H1 (cell line): Measurements from ENCODE around the gene ZNF277. TPM values are rescaled to one million over a fixed set of nuclear protein-coding genes. Genes with fewer than 3 reads are reported as not detected.

Experiments
- CTCF ChIA-PET: fragments of 300-600 bp; sonication (Branson Sonifier 250); formaldehyde crosslinking; loops from one replicate; lab custom pipeline; 2021; ENCODE audit not compliant: partially characterized antibody; lab: Charles Lee
- POLR2A ChIA-PET: fragments of 300-600 bp; sonication (Branson Sonifier 250); formaldehyde crosslinking; loops from one replicate; lab custom pipeline; 2021; ENCODE audit warnings: inconsistent platforms; ENCODE audit not compliant: partially characterized antibody; lab: Charles Lee
- DNase-seq, 2 experiments: peaks; one replicate each; pipeline versions ENCODE4 v3.0.0 to v3.0.0-alpha.2; 2010 to 2022; ENCODE audit warnings: low spot score in 2 of 2, low read depth in 1 of 2, mixed read lengths in 1 of 2
- FAIRE-seq: peaks from 2 replicates; lab custom pipeline; 2011; peaks lifted over from hg19 to GRCh38; lab: Jason Lieb, UNC
- H2AFZ ChIP-seq: 2 replicates; pipeline ENCODE4 v1.8.1; 2012; ENCODE audit warnings: low read length, inconsistent platforms
- H2AK5ac ChIP-seq: 2 replicates; pipeline ENCODE4 v1.6.1; 2013; ENCODE audit warnings: low read depth, low read length
- H2BK120ac ChIP-seq: replicated peaks from 2 replicates; pipeline ENCODE3; 2013; ENCODE audit warnings: low read depth, low read length, inconsistent platforms
- H2BK12ac ChIP-seq: 2 replicates; pipeline ENCODE4 v1.6.1; 2013; ENCODE audit warnings: low read depth, low read length
- H2BK15ac ChIP-seq: 2 replicates; pipeline ENCODE4 v1.6.1; 2013; ENCODE audit warnings: low read length
- H2BK20ac ChIP-seq: 2 replicates; pipeline ENCODE4 v1.6.1; 2013; ENCODE audit warnings: low read length
- H2BK5ac ChIP-seq: 2 replicates; pipeline ENCODE4 v1.6.1; 2013; ENCODE audit warnings: low read depth, low read length
- H3K14ac ChIP-seq: 2 replicates; pipeline ENCODE4 v1.6.1; 2013; ENCODE audit warnings: inconsistent platforms; ENCODE audit not compliant: insufficient read length
- H3K18ac ChIP-seq: 2 replicates; pipeline ENCODE4 v1.6.1; 2013; ENCODE audit warnings: low read length; ENCODE audit errors: extremely low read depth
- H3K23ac ChIP-seq: 2 replicates; pipeline ENCODE4 v1.6.1; 2013; ENCODE audit warnings: inconsistent platforms; ENCODE audit not compliant: insufficient read length
- H3K23me2 ChIP-seq: 2 replicates; pipeline ENCODE4 v1.6.1; 2013; ENCODE audit warnings: low read depth, low read length
- H3K27ac ChIP-seq: 2 replicates; pipeline ENCODE4 v1.6.1; 2011; ENCODE audit warnings: low read depth, low read length, inconsistent platforms
- H3K27me3 ChIP-seq, 4 experiments: replicated peaks in 1 of 4; 1 replicate in 1 of 4; 2 replicates in 3 of 4; pipeline versions ENCODE4 v1.6.1 to v1.8.1; 2011 to 2013; ENCODE audit warnings: low read length in 3 of 4, mild to moderate bottlenecking in 3 of 4, inconsistent platforms in 2 of 4, mixed read lengths in 2 of 4, moderate library complexity in 1 of 4; ENCODE audit not compliant: control insufficient read depth in 3 of 4, insufficient read depth in 3 of 4; ENCODE audit errors: extremely low read depth in 1 of 4
- H3K36me3 ChIP-seq, 4 experiments: 2 replicates each; pipeline versions ENCODE4 v1.6.1 to v1.8.1; 2011 to 2013; ENCODE audit warnings: mild to moderate bottlenecking in 4 of 4, low read length in 3 of 4, moderate library complexity in 2 of 4, control low read depth in 1 of 4, inconsistent platforms in 1 of 4; ENCODE audit not compliant: insufficient read depth in 4 of 4, control insufficient read depth in 2 of 4
- H3K4ac ChIP-seq: replicated peaks from 2 replicates; pipeline ENCODE3; 2013; ENCODE audit warnings: low read length, low read depth, mixed read lengths, inconsistent platforms; ENCODE audit not compliant: insufficient read length
- H3K4me1 ChIP-seq, 4 experiments: replicated peaks in 1 of 4; 1 replicate in 1 of 4; 2 replicates in 3 of 4; pipeline versions ENCODE4 v1.6.1 to v1.8.1; 2011 to 2013; ENCODE audit warnings: low read length in 3 of 4, inconsistent platforms in 2 of 4, mixed read lengths in 1 of 4; ENCODE audit not compliant: insufficient read depth in 4 of 4, control insufficient read depth in 3 of 4
- H3K4me2 ChIP-seq, 2 experiments: 2 replicates each; pipeline versions ENCODE4 v1.6.1 to v1.8.1; 2011 to 2013; ENCODE audit warnings: low read depth in 2 of 2, low read length in 2 of 2, control low read depth in 1 of 2, inconsistent platforms in 1 of 2, mild to moderate bottlenecking in 1 of 2; ENCODE audit not compliant: insufficient read depth in 1 of 2
- H3K4me3 ChIP-seq, 4 experiments: fragments of 200-600, 300-600 bp in 1 of 4; sonication (generic), shearing (Covaris generic), sonication (Bioruptor Twin) in 1 of 4; 2 replicates each; pipeline versions ENCODE4 v1.5.1 to v1.8.1; 2011 to 2016; ENCODE audit warnings: low read length in 4 of 4, low read depth in 3 of 4, control low read depth in 2 of 4, inconsistent platforms in 2 of 4, mild to moderate bottlenecking in 2 of 4, mixed read lengths in 1 of 4, moderate library complexity in 1 of 4; ENCODE audit not compliant: insufficient read depth in 2 of 4; ENCODE audit errors: extremely low read depth in 1 of 4
- H3K56ac ChIP-seq: replicated peaks from 2 replicates; pipeline ENCODE3; 2013; ENCODE audit warnings: low read depth, mild to moderate bottlenecking, mixed read lengths, low read length, inconsistent platforms; ENCODE audit not compliant: insufficient read length
- H3K79me1 ChIP-seq: 2 replicates; pipeline ENCODE4 v1.6.1; 2013; ENCODE audit warnings: low read depth, low read length, control low read depth
- H3K79me2 ChIP-seq, 2 experiments: 2 replicates each; pipeline versions ENCODE4 v1.6.1 to v1.8.1; 2012 to 2013; ENCODE audit warnings: low read length in 2 of 2, mild to moderate bottlenecking in 2 of 2, inconsistent platforms in 1 of 2; ENCODE audit not compliant: insufficient read depth in 2 of 2, control insufficient read depth in 1 of 2
- H3K9ac ChIP-seq, 4 experiments: replicated peaks in 1 of 4; 1 replicate in 1 of 4; 2 replicates in 3 of 4; pipeline versions ENCODE4 v1.6.1 to v1.8.1; 2011 to 2013; ENCODE audit warnings: low read depth in 3 of 4, low read length in 3 of 4, control low read depth in 2 of 4, mild to moderate bottlenecking in 2 of 4, moderate library complexity in 2 of 4, inconsistent platforms in 1 of 4; ENCODE audit errors: extremely low read depth in 1 of 4
- H3K9me3 ChIP-seq, 2 experiments: 2 replicates each; pipeline versions ENCODE4 v1.6.1 to v1.8.1; 2012 to 2013; ENCODE audit warnings: mild to moderate bottlenecking in 2 of 2, moderate library complexity in 2 of 2, control low read depth in 1 of 2, inconsistent platforms in 1 of 2, low read depth in 1 of 2, low read length in 1 of 2, mixed read lengths in 1 of 2; ENCODE audit not compliant: insufficient read depth in 2 of 2
- H4K20me1 ChIP-seq, 2 experiments: replicated peaks in 1 of 2; 2 replicates each; pipeline versions ENCODE3 to v1.8.1; 2011 to 2013; ENCODE audit warnings: inconsistent platforms in 2 of 2, low read length in 2 of 2, mild to moderate bottlenecking in 1 of 2; ENCODE audit not compliant: insufficient read depth in 2 of 2, control insufficient read depth in 1 of 2
- H4K5ac ChIP-seq: 2 replicates; pipeline ENCODE4 v1.6.1; 2013; ENCODE audit warnings: low read length, low read depth, mixed read lengths, inconsistent platforms; ENCODE audit not compliant: insufficient read length
- H4K8ac ChIP-seq: 2 replicates; pipeline ENCODE4 v1.8.0; 2013; ENCODE audit warnings: mild to moderate bottlenecking, moderate library complexity, low read length, inconsistent platforms; ENCODE audit not compliant: insufficient read depth; ENCODE audit errors: extremely low read depth
- H4K91ac ChIP-seq: replicated peaks from 2 replicates; pipeline ENCODE3; 2013; ENCODE audit warnings: low read length, mixed read lengths, inconsistent platforms; ENCODE audit not compliant: insufficient read length
- CEBPB ChIP-seq: IDR thresholded peaks from 2 replicates; pipeline ENCODE4 v1.6.1; 2012; ENCODE audit warnings: low read depth, low read length
- CTBP2 ChIP-seq: IDR thresholded peaks from 2 replicates; pipeline ENCODE4 v1.7.0; 2011; ENCODE audit warnings: borderline replicate concordance, mild to moderate bottlenecking, moderate library complexity, mixed read lengths, low read length; ENCODE audit not compliant: insufficient read depth, insufficient read length
- EGR1 ChIP-seq: IDR thresholded peaks from 2 replicates; pipeline ENCODE4 v1.6.1; 2011; ENCODE audit warnings: low read depth, low read length, borderline replicate concordance
- GABPA ChIP-seq: IDR thresholded peaks from 2 replicates; pipeline ENCODE4 v1.6.1; 2011; ENCODE audit warnings: mild to moderate bottlenecking, low read length, moderate library complexity, borderline replicate concordance; ENCODE audit not compliant: insufficient read depth
- NANOG ChIP-seq: IDR thresholded peaks from 2 replicates; pipeline ENCODE4 v1.6.1; 2011; ENCODE audit warnings: low read length, low read depth, mild to moderate bottlenecking, inconsistent platforms; ENCODE audit not compliant: insufficient read depth, poor library complexity, severe bottlenecking
- NRF1 ChIP-seq: IDR thresholded peaks from 2 replicates; pipeline ENCODE4 v1.6.1; 2011; ENCODE audit warnings: mild to moderate bottlenecking, low read depth, low read length, improper control_type of control experiment
- ZNF274 ChIP-seq: IDR thresholded peaks from 2 replicates; pipeline ENCODE4 v1.7.0; 2012; ENCODE audit warnings: low read length, borderline replicate concordance; ENCODE audit errors: extremely low read depth
- WGBS, 2 experiments: shearing (Covaris generic) in 1 of 2; methylation state at CpG; one replicate each; pipeline versions ENCODE4 v1.1.6 to v1.1.7; 2013 to 2015; ENCODE audit warnings: low lambda C conversion rate in 2 of 2, mixed read lengths in 2 of 2, inconsistent platforms in 1 of 2, low coverage in 1 of 2, missing lambda C conversion rate in 1 of 2; ENCODE audit not compliant: insufficient replicate concordance in 2 of 2, insufficient coverage in 1 of 2, insufficient read length in 1 of 2; ENCODE audit errors: extremely low coverage in 1 of 2, missing lambda C conversion rate in 1 of 2; 5-methylcytosine and 5-hydroxymethylcytosine counted together
- polyA plus RNA-seq, 7 experiments: library from polyadenylated mRNA; depleted of rRNA in 3 of 7; stranded (reverse) in 5 of 7; unstranded in 2 of 7; fragments of >200 nt in 5 of 7; fragments of 200-250 nt in 2 of 7; gene quantifications; 1 replicate in 5 of 7; 2 replicates in 1 of 7; 4 replicates in 1 of 7; pipeline versions ENCODE4 v1.2.1 to v1.2.3, GENCODE V29; 2011 to 2013; ENCODE audit warnings: missing spikeins in 2 of 7, mixed read lengths in 2 of 7
- total RNA-seq: library from RNA; stranded (reverse); fragmentation: NEBNext Ultra II Directional; extraction: Animal tissue kit (Norgen Biotek cat#: 25700); gene quantifications from 2 replicates; pipeline ENCODE4 v1.2.1, GENCODE V29; 2021

Gene ZNF277
- total and polyA plus RNA-seq, 2 of the 8 experiments (the other 6 are each of a cell fraction or from before 2014, with no cell fraction given): 5.1 to 21.7 TPM

GRCh38 chr7:112213735-112214134 is 7.2 kb downstream of the ZNF277 start:
- 90% methylated on average over 1 of the region's 1 CpG; no CpG with 5 or more reads in 1 of the 2 experiments for WGBS, 2 experiments
- POLR2A ChIA-PET: interaction anchor here (1.0 kb wide), 1 partner anchor 237 kb away, joined by 6 read pairs; the partner anchor contains the start of gene IFRD1
- no peak for FAIRE-seq

More at GRCh38 chr7:112213735-112214134, 7.2 kb downstream of the ZNF277 start:
- H4K91ac ChIP-seq: no peak overlapping the region
- H3K4me3 ChIP-seq: no peak overlapping the region
- H4K5ac ChIP-seq: no peak overlapping the region
- H2BK120ac ChIP-seq: no peak overlapping the region
- no peak overlapping the region for H3K18ac ChIP-seq
- peaks cover 0 to 73% of the 10 kb centered on the region in 2 experiments; a peak in 2 of 4 replicates for H3K79me2 ChIP-seq
- no peak overlapping the region for H3K14ac ChIP-seq
- no peak overlapping the region for H3K9ac ChIP-seq
- peaks cover 0 to 2% (median 0%) of the 10 kb centered on the region in 4 experiments; a peak in 1 of 7 replicates for H3K27me3 ChIP-seq
- H3K23me2 ChIP-seq: no peaks in the 10 kb centered on the region
- no peak overlapping the region for H2AK5ac ChIP-seq
- H3K56ac ChIP-seq: no peak overlapping the region
- H2BK5ac ChIP-seq: no peak overlapping the region
- H3K23ac ChIP-seq: no peak overlapping the region
- peaks cover 0 to 9% (median 4%) of the 10 kb centered on the region in 4 experiments; a peak in 4 of 7 replicates for H3K4me1 ChIP-seq
- no peak overlapping the region for H2BK15ac ChIP-seq
- H2BK12ac ChIP-seq: no peak overlapping the region
- no peak overlapping the region for H4K8ac ChIP-seq
- peaks cover 2 to 8% of the 10 kb centered on the region in 2 experiments for H4K20me1 ChIP-seq
- H3K4me2 ChIP-seq: no peak overlapping the region
- no peaks in the 10 kb centered on the region for H3K36me3 ChIP-seq
- no peaks in the 10 kb centered on the region; the same call in 1 of the 2 replicates for H3K79me1 ChIP-seq
- no peak overlapping the region for H2BK20ac ChIP-seq
- DNase-seq: no peak
- no peak overlapping the region for H3K4ac ChIP-seq
- TF ChIP-seq GABPA (no peak), CTBP2 (no peak), CEBPB (no peak), NANOG (no peak), ZNF274 (no peak), EGR1 (no peak), NRF1 (no peak)
- H3K27ac ChIP-seq: no peak overlapping the region
- no peaks in the 10 kb centered on the region for H3K9me3 ChIP-seq
- CTCF ChIA-PET: interaction anchor here (0.5 to 3.9 kb wide), 4 partner anchors 11 to 358 kb away, joined by 3 to 18 read pairs (median 4); no protein-coding TSS in a partner anchor
- no peak overlapping the region for H2AFZ ChIP-seq
